SK-N-SH (cell line): ENCODE measurements around the gene HHAT.

Experiments used
- CHD2 ChIP-seq: fragments of 150-350 bp; IDR thresholded peaks from 2 replicates; pipeline ENCODE4 v1.6.1; 2018; ENCODE audit warnings: low read length; ENCODE audit not compliant: partially characterized antibody
- CTCF ChIP-seq: fragments of 200-600 bp; sonication (generic); IDR thresholded peaks from 2 replicates; pipeline ENCODE4 v1.6.1; 2017; ENCODE audit warnings: antibody characterized with exemption, mild to moderate bottlenecking, moderate library complexity
- EP300 ChIP-seq, 2 experiments: IDR thresholded peaks; 2 replicates each; pipeline versions ENCODE4 v1.4.0 to v1.6.1; 2012; ENCODE audit warnings: borderline replicate concordance in 1 of 2, low read depth in 1 of 2, low read length in 1 of 2
- FOSL2 ChIP-seq: IDR thresholded peaks from 2 replicates; pipeline ENCODE4 v1.4.0; 2012; ENCODE audit warnings: low read depth, mild to moderate bottlenecking, moderate library complexity, borderline replicate concordance
- REST ChIP-seq: IDR thresholded peaks from 2 replicates; pipeline ENCODE4 v1.6.1; 2012; ENCODE audit warnings: mild to moderate bottlenecking, low read depth, low read length, moderate library complexity
- USF2 ChIP-seq: fragments of 150-350 bp; IDR thresholded peaks from 2 replicates; pipeline ENCODE4 v1.6.1; 2017; ENCODE audit warnings: antibody characterized with exemption, low read length, low read depth, borderline replicate concordance

GRCh38 chr1:210681158-210681557 lies 352.5 kb downstream of the HHAT start:
- TF ChIP-seq CHD2 (no peak), USF2 (no peak), REST (no peak), EP300 (IDR thresholded peaks at IDR 0.05; ENCODE audit: borderline replicate concordance in 1 of 2, low read depth in 1 of 2, low read length in 1 of 2) (no peak), CTCF (no peak), FOSL2 (no peak)
